DND-41 (cell line): ENCODE results near the gene OR2A5.

Source experiments
- ATAC-seq: fragments of 200-7000 bp; cut with Tn5 transposase; 3 replicates; pipeline ENCODE4 v1.9.1; 2021; ENCODE audit warnings: low read depth; ENCODE audit not compliant: insufficient read depth
- DNase-seq: peaks from one replicate; pipeline ENCODE4 v3.0.0-alpha.2; 2020
- H2AFZ ChIP-seq: 2 replicates; pipeline ENCODE4 v1.6.0; 2012; ENCODE audit warnings: low read depth, low read length
- H3K27ac ChIP-seq: 2 replicates; pipeline ENCODE4 v1.5.1; 2012; ENCODE audit warnings: low read length, inconsistent platforms
- H3K27me3 ChIP-seq: fragments of 200-600 bp; sonication (generic); 2 replicates; pipeline ENCODE4 v1.6.0; 2012; ENCODE audit warnings: low read length, mild to moderate bottlenecking, inconsistent platforms; ENCODE audit not compliant: insufficient read depth, poor library complexity
- H3K36me3 ChIP-seq: 2 replicates; pipeline ENCODE4 v1.5.1; 2012; ENCODE audit warnings: low read length, inconsistent platforms; ENCODE audit not compliant: insufficient read depth
- H3K4me1 ChIP-seq: 2 replicates; pipeline ENCODE4 v1.5.1; 2012; ENCODE audit warnings: mild to moderate bottlenecking, low read length; ENCODE audit not compliant: insufficient read depth
- H3K4me2 ChIP-seq: 2 replicates; pipeline ENCODE4 v1.6.0; 2012; ENCODE audit warnings: mild to moderate bottlenecking, moderate library complexity, low read length, inconsistent platforms; ENCODE audit not compliant: insufficient read depth
- H3K4me3 ChIP-seq, 2 experiments: fragments of 200-600 bp in 1 of 2; shearing (Covaris generic) in 1 of 2; 2 replicates each; pipeline ENCODE4 v1.5.1; 2012 to 2016; ENCODE audit warnings: inconsistent platforms in 2 of 2, low read length in 2 of 2, mild to moderate bottlenecking in 2 of 2, low read depth in 1 of 2, moderate library complexity in 1 of 2
- H3K79me2 ChIP-seq: 2 replicates; pipeline ENCODE4 v1.6.0; 2012; ENCODE audit warnings: low read length, inconsistent platforms; ENCODE audit not compliant: insufficient read depth
- H3K9ac ChIP-seq: 2 replicates; pipeline ENCODE4 v1.6.0; 2012; ENCODE audit warnings: low read depth, mild to moderate bottlenecking, inconsistent platforms, low read length, moderate library complexity
- H3K9me3 ChIP-seq: 2 replicates; pipeline ENCODE4 v1.5.1; 2012; ENCODE audit warnings: low read length, moderate library complexity, mild to moderate bottlenecking, inconsistent platforms; ENCODE audit not compliant: insufficient read depth, severe bottlenecking
- H4K20me1 ChIP-seq: 2 replicates; pipeline ENCODE4 v1.6.0; 2012; ENCODE audit warnings: low read length; ENCODE audit not compliant: insufficient read depth
- EZH2 ChIP-seq: IDR thresholded peaks from 3 replicates; pipeline ENCODE4 v1.6.1; 2012; ENCODE audit warnings: borderline replicate concordance, low read depth, mild to moderate bottlenecking, moderate library complexity, low read length, inconsistent platforms; ENCODE audit not compliant: severe bottlenecking
- TF ChIP-seq, protein P1 (sequence below): IDR thresholded peaks from 2 replicates; pipeline ENCODE4 v1.5.1; 2012; ENCODE audit warnings: borderline replicate concordance, low read length, moderate library complexity, mild to moderate bottlenecking; ENCODE audit not compliant: poor library complexity, severe bottlenecking; ENCODE audit errors: extremely low read depth

The OR2A5 gene

DNA sequence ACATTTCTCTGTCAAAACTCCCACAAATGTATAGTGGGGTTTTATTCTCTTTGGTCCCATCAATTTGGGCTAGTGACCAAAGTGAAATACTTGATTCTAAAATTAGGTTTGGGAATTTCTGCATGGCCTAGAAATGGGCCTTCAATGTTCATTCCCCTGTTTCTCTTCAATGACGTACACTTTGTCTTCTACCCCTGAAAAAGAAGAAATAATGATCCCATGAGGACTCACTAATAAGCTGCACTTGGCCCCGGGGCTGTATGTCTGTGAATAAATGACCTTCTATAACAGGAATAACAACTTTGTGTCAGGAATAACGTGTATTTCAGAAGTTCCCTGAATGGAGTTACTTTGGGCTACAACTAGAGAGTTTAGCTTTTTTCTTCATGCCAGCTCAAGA, 28.4 kb upstream of the OR2A5 start:
- Histone ChIP-seq H3K9ac (no peak overlapping the region), H3K9me3 (no peaks in the 10 kb centered on the region), H3K36me3 (no peaks in the 10 kb centered on the region), H3K27ac (no peak overlapping the region), H3K4me3 (no peak overlapping the region), H3K27me3 (no peaks in the 10 kb centered on the region), H3K4me1 (no peaks in the 10 kb centered on the region), H3K4me2 (no peak overlapping the region), H4K20me1 (no peaks in the 10 kb centered on the region), H3K79me2 (no peaks in the 10 kb centered on the region), H2AFZ (no peak overlapping the region)
- DNase-seq (no peak), ATAC-seq (no peak)
- TF ChIP-seq EZH2 = no peak
- TF ChIP-seq, protein P1, sequence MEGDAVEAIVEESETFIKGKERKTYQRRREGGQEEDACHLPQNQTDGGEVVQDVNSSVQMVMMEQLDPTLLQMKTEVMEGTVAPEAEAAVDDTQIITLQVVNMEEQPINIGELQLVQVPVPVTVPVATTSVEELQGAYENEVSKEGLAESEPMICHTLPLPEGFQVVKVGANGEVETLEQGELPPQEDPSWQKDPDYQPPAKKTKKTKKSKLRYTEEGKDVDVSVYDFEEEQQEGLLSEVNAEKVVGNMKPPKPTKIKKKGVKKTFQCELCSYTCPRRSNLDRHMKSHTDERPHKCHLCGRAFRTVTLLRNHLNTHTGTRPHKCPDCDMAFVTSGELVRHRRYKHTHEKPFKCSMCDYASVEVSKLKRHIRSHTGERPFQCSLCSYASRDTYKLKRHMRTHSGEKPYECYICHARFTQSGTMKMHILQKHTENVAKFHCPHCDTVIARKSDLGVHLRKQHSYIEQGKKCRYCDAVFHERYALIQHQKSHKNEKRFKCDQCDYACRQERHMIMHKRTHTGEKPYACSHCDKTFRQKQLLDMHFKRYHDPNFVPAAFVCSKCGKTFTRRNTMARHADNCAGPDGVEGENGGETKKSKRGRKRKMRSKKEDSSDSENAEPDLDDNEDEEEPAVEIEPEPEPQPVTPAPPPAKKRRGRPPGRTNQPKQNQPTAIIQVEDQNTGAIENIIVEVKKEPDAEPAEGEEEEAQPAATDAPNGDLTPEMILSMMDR = no peak

DNA sequence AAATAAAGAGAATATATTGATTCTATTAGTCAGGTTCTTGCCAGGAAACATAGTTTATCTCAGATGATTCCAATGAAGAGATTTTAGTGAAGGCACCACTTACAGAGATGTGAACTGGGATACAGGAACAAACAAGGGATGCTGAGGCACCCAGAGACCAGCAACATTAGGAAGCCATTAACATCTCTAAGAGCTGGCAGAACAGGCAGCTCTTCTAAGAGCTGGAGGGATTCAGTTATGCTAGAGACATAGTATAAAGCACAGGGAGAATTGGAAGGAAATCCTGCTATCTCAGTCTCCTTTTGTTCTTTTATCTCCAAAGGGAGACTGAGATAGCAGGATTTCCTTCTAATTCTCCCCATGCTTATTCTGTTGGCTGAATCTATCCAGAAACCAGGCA, 26.6 kb upstream of the OR2A5 start:
- H3K27ac ChIP-seq = no peak overlapping the region
- ATAC-seq = no peak

GRCh38 chr7:144023171-144023827, 25.4 kb upstream of the OR2A5 start:
- no peak for TF ChIP-seq EZH2
- TF ChIP-seq, protein P1 = no peak
- no peak overlapping the region for H3K4me2 ChIP-seq

More for the DNA sequence above, 26.6 kb upstream of the OR2A5 start:
- Histone ChIP-seq H3K9me3 (no peaks in the 10 kb centered on the region), H3K4me3 (no peak overlapping the region), H3K27me3 (no peaks in the 10 kb centered on the region), H2AFZ (no peak overlapping the region), H3K4me2 (no peak overlapping the region), H3K9ac (no peak overlapping the region), H3K4me1 (no peaks in the 10 kb centered on the region), H3K79me2 (no peaks in the 10 kb centered on the region), H4K20me1 (no peaks in the 10 kb centered on the region), H3K36me3 (no peaks in the 10 kb centered on the region)
- DNase-seq = no peak
- no peak for TF ChIP-seq EZH2
- TF ChIP-seq, protein P1 = no peak

DNA sequence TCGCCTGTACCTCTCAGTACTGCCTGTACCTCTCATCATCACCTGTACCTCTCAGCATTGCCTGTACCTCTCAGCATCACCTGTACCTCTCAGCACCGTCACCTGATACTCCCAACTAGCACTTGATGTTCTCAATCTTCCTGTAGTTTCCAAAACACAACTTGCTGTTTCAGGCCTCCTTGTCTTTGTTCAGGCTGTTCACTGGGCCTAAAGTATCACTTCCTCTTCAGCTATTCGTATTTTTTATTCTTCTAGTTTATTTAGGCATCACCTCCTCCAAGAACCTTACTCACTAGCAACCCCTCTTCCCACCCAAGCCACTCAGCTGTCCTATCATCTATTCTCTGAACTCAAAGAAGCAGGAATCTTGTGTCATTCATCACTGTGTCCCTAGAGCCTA, 24.5 kb upstream of the OR2A5 start:
- Histone ChIP-seq H4K20me1 (no peaks in the 10 kb centered on the region), H3K27me3 (no peaks in the 10 kb centered on the region), H3K4me2 (no peak overlapping the region), H3K9ac (no peak overlapping the region), H3K36me3 (no peaks in the 10 kb centered on the region), H3K4me1 (no peaks in the 10 kb centered on the region), H2AFZ (no peak overlapping the region), H3K4me3 (no peak overlapping the region), H3K9me3 (no peaks in the 10 kb centered on the region), H3K79me2 (no peaks in the 10 kb centered on the region), H3K27ac (no peak overlapping the region)
- ATAC-seq = no peak
- no peak for DNase-seq
- TF ChIP-seq EZH2 = no peak
- TF ChIP-seq, protein P1 = no peak

More at GRCh38 chr7:144023171-144023827, 25.4 kb upstream of the OR2A5 start:
- H3K79me2 ChIP-seq = no peaks in the 10 kb centered on the region
- no peak overlapping the region for H3K9ac ChIP-seq
- ATAC-seq (no peak), DNase-seq (no peak)
- no peaks in the 10 kb centered on the region for H3K9me3 ChIP-seq
- no peak overlapping the region for H3K27ac ChIP-seq
- H3K4me1 ChIP-seq = no peaks in the 10 kb centered on the region
- no peaks in the 10 kb centered on the region for H3K36me3 ChIP-seq
- H3K4me3 ChIP-seq = no peak overlapping the region
- H4K20me1 ChIP-seq = no peaks in the 10 kb centered on the region
- H3K27me3 ChIP-seq = no peaks in the 10 kb centered on the region
- no peak overlapping the region for H2AFZ ChIP-seq
